Esophagus squamous epithelium (tissue), 4 donors: ENCODE results near the gene NR6A1.

Experiments used
- POLR2A ChIP-seq, 4 donors: fragments of 450-650 bp; IDR thresholded peaks; one replicate each; pipeline ENCODE4 v1.6.1; 2017; ENCODE audit warnings: antibody characterized with exemption in 4 of 4, mild to moderate bottlenecking in 4 of 4, moderate library complexity in 3 of 4
- TF ChIP-seq, protein P1 (sequence below), 6 experiments: fragments of 450-650 bp in 4 of 6; fragments of 200-600 bp in 2 of 6; sonication (generic) in 2 of 6; IDR thresholded peaks; one replicate each; pipeline ENCODE4 v1.5.1; 2016 to 2019; ENCODE audit warnings: antibody characterized with exemption in 6 of 6, mild to moderate bottlenecking in 4 of 6, moderate library complexity in 4 of 6

DNA sequence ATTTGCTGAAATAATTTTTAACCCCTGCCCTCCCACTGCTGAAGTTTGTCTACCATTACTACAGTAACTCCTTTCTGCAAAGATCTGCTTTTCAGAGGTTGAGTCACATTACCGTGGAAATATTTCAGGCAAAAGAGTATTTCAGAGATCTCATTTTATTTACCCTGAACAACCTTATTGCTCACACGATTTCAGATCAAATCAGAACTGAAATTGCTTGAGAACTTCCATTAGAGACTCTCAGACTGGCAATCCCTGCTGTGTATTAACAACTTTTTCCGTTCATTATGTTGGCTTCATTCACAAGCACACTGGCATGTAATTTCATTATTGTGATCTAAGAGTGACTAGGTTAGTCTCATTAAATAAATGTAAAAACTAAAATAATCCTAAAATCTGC, 16.1 kb downstream of the NR6A1 start:
- TF ChIP-seq, protein P1, sequence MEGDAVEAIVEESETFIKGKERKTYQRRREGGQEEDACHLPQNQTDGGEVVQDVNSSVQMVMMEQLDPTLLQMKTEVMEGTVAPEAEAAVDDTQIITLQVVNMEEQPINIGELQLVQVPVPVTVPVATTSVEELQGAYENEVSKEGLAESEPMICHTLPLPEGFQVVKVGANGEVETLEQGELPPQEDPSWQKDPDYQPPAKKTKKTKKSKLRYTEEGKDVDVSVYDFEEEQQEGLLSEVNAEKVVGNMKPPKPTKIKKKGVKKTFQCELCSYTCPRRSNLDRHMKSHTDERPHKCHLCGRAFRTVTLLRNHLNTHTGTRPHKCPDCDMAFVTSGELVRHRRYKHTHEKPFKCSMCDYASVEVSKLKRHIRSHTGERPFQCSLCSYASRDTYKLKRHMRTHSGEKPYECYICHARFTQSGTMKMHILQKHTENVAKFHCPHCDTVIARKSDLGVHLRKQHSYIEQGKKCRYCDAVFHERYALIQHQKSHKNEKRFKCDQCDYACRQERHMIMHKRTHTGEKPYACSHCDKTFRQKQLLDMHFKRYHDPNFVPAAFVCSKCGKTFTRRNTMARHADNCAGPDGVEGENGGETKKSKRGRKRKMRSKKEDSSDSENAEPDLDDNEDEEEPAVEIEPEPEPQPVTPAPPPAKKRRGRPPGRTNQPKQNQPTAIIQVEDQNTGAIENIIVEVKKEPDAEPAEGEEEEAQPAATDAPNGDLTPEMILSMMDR (IDR thresholded peaks at IDR 0.05), result no peak
- no peak for TF ChIP-seq POLR2A (IDR thresholded peaks at IDR 0.05)
